ENCODE data around the gene INSC. TPM values are rescaled to one million over a fixed set of nuclear protein-coding genes. Genes with fewer than 3 reads are reported as not detected.

The INSC gene
- total and polyA plus RNA-seq, 4 donors, result 3.0 to 13.9 (median 7.5) TPM

DNA sequence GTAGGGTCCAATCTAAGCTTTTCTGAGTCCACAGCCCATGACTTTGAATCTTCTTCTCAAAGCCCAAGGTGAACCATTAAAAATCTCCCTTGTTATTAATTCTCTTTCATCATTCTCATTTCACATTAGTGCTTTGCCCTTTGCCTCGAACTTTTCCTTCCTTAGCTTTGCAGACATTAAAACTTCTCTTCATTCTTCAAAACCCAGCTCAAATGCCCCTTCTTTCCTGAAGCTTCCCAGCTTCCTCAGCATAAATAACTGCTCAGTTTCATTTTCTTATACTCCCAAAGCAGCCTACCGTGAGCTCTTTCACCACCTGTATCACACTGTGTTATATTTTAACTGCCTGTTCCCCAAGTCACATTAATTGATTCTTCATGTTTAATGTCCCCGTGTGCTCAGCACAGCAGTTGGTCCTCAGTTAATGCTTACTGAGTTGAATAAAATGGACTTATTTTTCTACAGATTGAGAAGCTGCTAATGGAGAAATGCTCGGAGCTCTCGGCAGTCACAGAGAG is 62.0 kb downstream of the INSC start:
- Histone ChIP-seq H3K36me3 (ENCODE audit: control insufficient read depth, insufficient read depth, low read length) (no peaks in the 10 kb centered on the region), H3K27me3 (ENCODE audit: control insufficient read depth, insufficient read depth, low read length) (no peaks in the 10 kb centered on the region), H3K27ac (ENCODE audit: low read depth, low read length) (no peak overlapping the region), H3K4me1 (ENCODE audit: control insufficient read depth, insufficient read depth, low read length) (no peaks in the 10 kb centered on the region), H3K4me3 (ENCODE audit: low read depth, low read length) (no peak overlapping the region), H3K9me3 (ENCODE audit: control insufficient read depth, insufficient read depth, low read length) (no peaks in the 10 kb centered on the region)
- WGBS (ENCODE audit: insufficient coverage), result 57% methylated on average over 4 of the region's 5 CpGs
- DNase-seq (ENCODE audit: low read depth in 4 of 6, low spot score in 6 of 6), result peak in 1 of 6 donors; percentile 14

GRCh38 chr11:15177491-15177890 is 62.8 kb downstream of the INSC start:
- Histone ChIP-seq H3K36me3 (ENCODE audit: control insufficient read depth, insufficient read depth, low read length) (no peaks in the 10 kb centered on the region), H3K27ac (ENCODE audit: low read depth, low read length) (no peak overlapping the region), H3K4me3 (ENCODE audit: low read depth, low read length) (no peak overlapping the region), H3K9me3 (ENCODE audit: control insufficient read depth, insufficient read depth, low read length) (no peaks in the 10 kb centered on the region), H3K4me1 (ENCODE audit: control insufficient read depth, insufficient read depth, low read length) (no peaks in the 10 kb centered on the region), H3K27me3 (ENCODE audit: control insufficient read depth, insufficient read depth, low read length) (no peaks in the 10 kb centered on the region)
- no peak for DNase-seq (ENCODE audit: low read depth in 4 of 6, low spot score in 6 of 6)
- 93% methylated on average over 2 of the region's 2 CpGs for WGBS (ENCODE audit: insufficient coverage)

- 85% methylated on average over 3 of the region's 3 CpGs for WGBS (ENCODE audit: insufficient coverage)
- Histone ChIP-seq H3K27ac (ENCODE audit: low read depth, low read length) (no peak overlapping the region), H3K9me3 (ENCODE audit: control insufficient read depth, insufficient read depth, low read length) (no peaks in the 10 kb centered on the region), H3K4me1 (ENCODE audit: control insufficient read depth, insufficient read depth, low read length) (no peaks in the 10 kb centered on the region), H3K27me3 (ENCODE audit: control insufficient read depth, insufficient read depth, low read length) (no peaks in the 10 kb centered on the region), H3K36me3 (ENCODE audit: control insufficient read depth, insufficient read depth, low read length) (no peaks in the 10 kb centered on the region), H3K4me3 (ENCODE audit: low read depth, low read length) (no peak overlapping the region)
- no peak for DNase-seq (ENCODE audit: low read depth in 4 of 6, low spot score in 6 of 6)
Measured at GRCh38 chr11:15178214-15178613, 63.5 kb downstream of the INSC start.

- no peaks in the 10 kb centered on the region for H3K9me3 ChIP-seq (ENCODE audit: control insufficient read depth, insufficient read depth, low read length)
- no peak for DNase-seq (ENCODE audit: low read depth in 4 of 6, low spot score in 6 of 6)
- no peaks in the 10 kb centered on the region for H3K36me3 ChIP-seq (ENCODE audit: control insufficient read depth, insufficient read depth, low read length)
- no CpG with 5 or more reads among the region's 2 CpGs for WGBS (ENCODE audit: insufficient coverage)
- no peak overlapping the region for H3K4me3 ChIP-seq (ENCODE audit: low read depth, low read length)
- no peaks in the 10 kb centered on the region for H3K4me1 ChIP-seq (ENCODE audit: control insufficient read depth, insufficient read depth, low read length)
- no peak overlapping the region for H3K27ac ChIP-seq (ENCODE audit: low read depth, low read length)
- no peaks in the 10 kb centered on the region for H3K27me3 ChIP-seq (ENCODE audit: control insufficient read depth, insufficient read depth, low read length)
Measured at GRCh38 chr11:15179167-15179566, 64.4 kb downstream of the INSC start.

DNA sequence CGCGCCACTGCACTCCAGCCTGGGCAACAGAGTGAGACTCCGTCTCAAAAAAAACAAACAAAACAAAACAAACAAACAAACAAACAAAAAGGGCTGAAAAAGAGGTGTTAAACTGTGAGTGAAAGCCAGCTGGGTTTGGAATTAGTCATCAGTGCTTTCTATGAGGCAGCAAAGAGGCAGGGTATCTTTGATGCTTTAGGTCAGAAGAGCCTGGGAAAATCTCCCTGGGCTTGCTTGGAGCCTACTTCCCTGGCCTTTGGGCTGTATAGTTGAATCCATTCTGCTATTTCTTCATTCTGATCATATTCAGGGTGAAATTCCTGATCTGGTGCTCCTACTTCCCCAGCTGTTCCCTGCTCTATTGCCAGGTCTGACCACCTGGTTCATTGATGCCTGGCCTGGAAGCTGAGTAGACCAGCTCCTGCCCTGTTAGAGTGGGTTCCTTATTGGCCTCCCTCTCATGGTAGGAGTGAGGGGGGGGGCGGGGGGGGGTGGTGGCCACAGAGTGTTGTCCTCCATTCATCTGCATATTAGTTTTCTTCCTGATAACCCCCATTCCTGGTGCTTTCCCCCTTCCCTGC is 65.6 kb downstream of the INSC start:
- no CpG with 5 or more reads among the region's 4 CpGs for WGBS (ENCODE audit: insufficient coverage)

GRCh38 chr11:15182372-15182771 is 67.6 kb downstream of the INSC start:
- no peaks in the 10 kb centered on the region for H3K36me3 ChIP-seq (ENCODE audit: control insufficient read depth, insufficient read depth, low read length)
- DNase-seq (ENCODE audit: low read depth in 4 of 6, low spot score in 6 of 6), result no peak

More for the DNA sequence above, 65.6 kb downstream of the INSC start:
- no peak overlapping the region for H3K27ac ChIP-seq (ENCODE audit: low read depth, low read length)
- no peaks in the 10 kb centered on the region for H3K27me3 ChIP-seq (ENCODE audit: control insufficient read depth, insufficient read depth, low read length)
- H3K36me3 ChIP-seq (ENCODE audit: control insufficient read depth, insufficient read depth, low read length), result no peaks in the 10 kb centered on the region
- no peaks in the 10 kb centered on the region for H3K9me3 ChIP-seq (ENCODE audit: control insufficient read depth, insufficient read depth, low read length)
- no peaks in the 10 kb centered on the region for H3K4me1 ChIP-seq (ENCODE audit: control insufficient read depth, insufficient read depth, low read length)
- DNase-seq (ENCODE audit: low read depth in 4 of 6, low spot score in 6 of 6), result peak in 1 of 6 donors; percentile 34
- no peak overlapping the region for H3K4me3 ChIP-seq (ENCODE audit: low read depth, low read length)

DNA sequence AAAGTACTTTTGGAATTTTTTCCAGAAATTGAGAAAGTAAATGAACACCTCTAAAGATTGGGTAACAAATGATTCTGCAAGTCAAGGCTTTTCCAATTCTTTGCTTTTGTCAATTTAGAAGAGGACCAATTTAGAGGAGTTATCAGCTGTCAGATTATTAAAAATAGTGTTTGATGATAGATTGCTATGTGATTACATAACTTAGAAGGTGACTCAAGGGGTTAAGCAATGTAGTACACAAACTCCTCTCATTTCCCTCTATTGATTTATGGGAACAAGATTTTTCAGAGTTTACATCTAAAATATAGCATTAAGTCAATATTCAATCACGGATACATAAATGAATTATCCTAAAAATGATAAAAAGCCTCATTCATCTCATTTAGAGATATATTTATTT is 70.3 kb downstream of the INSC start:
- Histone ChIP-seq H3K4me1 (ENCODE audit: control insufficient read depth, insufficient read depth, low read length) (no peaks in the 10 kb centered on the region), H3K9me3 (ENCODE audit: control insufficient read depth, insufficient read depth, low read length) (peaks cover 1% of the 10 kb centered on the region), H3K4me3 (ENCODE audit: low read depth, low read length) (no peak overlapping the region), H3K27ac (ENCODE audit: low read depth, low read length) (no peak overlapping the region), H3K27me3 (ENCODE audit: control insufficient read depth, insufficient read depth, low read length) (no peaks in the 10 kb centered on the region), H3K36me3 (ENCODE audit: control insufficient read depth, insufficient read depth, low read length) (no peaks in the 10 kb centered on the region)
- no CpG with 5 or more reads among the region's 1 CpG for WGBS (ENCODE audit: insufficient coverage)
- DNase-seq (ENCODE audit: low read depth in 4 of 6, low spot score in 6 of 6), result no peak

More at GRCh38 chr11:15182372-15182771, 67.6 kb downstream of the INSC start:
- H3K9me3 ChIP-seq (ENCODE audit: control insufficient read depth, insufficient read depth, low read length), result no peaks in the 10 kb centered on the region
- H3K27ac ChIP-seq (ENCODE audit: low read depth, low read length), result no peak overlapping the region
- WGBS (ENCODE audit: insufficient coverage), result 100% methylated on average over 1 of the region's 1 CpG
- H3K4me1 ChIP-seq (ENCODE audit: control insufficient read depth, insufficient read depth, low read length), result no peaks in the 10 kb centered on the region
- no peak overlapping the region for H3K4me3 ChIP-seq (ENCODE audit: low read depth, low read length)
- no peaks in the 10 kb centered on the region for H3K27me3 ChIP-seq (ENCODE audit: control insufficient read depth, insufficient read depth, low read length)

GRCh38 chr11:15186146-15186545 is 71.4 kb downstream of the INSC start:
- DNase-seq (ENCODE audit: low read depth in 4 of 6, low spot score in 6 of 6), result no peak
- no peaks in the 10 kb centered on the region for H3K4me1 ChIP-seq (ENCODE audit: control insufficient read depth, insufficient read depth, low read length)
- H3K9me3 ChIP-seq (ENCODE audit: control insufficient read depth, insufficient read depth, low read length), result peaks cover 1% of the 10 kb centered on the region
- H3K36me3 ChIP-seq (ENCODE audit: control insufficient read depth, insufficient read depth, low read length), result no peaks in the 10 kb centered on the region
- H3K27ac ChIP-seq (ENCODE audit: low read depth, low read length), result no peak overlapping the region
- no peak overlapping the region for H3K4me3 ChIP-seq (ENCODE audit: low read depth, low read length)
- 33% methylated on average over 1 of the region's 4 CpGs for WGBS (ENCODE audit: insufficient coverage)
- no peaks in the 10 kb centered on the region for H3K27me3 ChIP-seq (ENCODE audit: control insufficient read depth, insufficient read depth, low read length)

DNA sequence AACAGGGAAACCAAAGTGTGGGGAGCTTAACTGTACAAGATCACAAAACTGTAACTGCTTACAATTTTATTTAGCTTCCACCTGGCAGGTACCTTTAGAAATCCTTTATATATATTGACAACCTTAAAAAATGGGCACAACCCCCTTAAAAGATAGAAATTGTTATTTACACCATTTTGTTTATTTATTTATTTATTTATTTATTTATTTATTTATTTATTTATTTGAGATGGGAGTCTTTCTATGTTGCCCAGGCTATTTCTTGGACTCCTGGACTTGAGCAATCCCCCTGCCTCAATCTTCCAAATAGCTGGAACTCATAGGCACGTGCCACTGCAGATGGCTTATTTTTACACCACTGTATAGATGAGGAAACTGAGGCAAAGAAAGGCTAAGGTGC is 74.5 kb downstream of the INSC start:
- H3K27me3 ChIP-seq (ENCODE audit: control insufficient read depth, insufficient read depth, low read length), result no peaks in the 10 kb centered on the region
- no peaks in the 10 kb centered on the region for H3K36me3 ChIP-seq (ENCODE audit: control insufficient read depth, insufficient read depth, low read length)
- no peak overlapping the region for H3K4me3 ChIP-seq (ENCODE audit: low read depth, low read length)
- no peak for DNase-seq (ENCODE audit: low read depth in 4 of 6, low spot score in 6 of 6)
- H3K4me1 ChIP-seq (ENCODE audit: control insufficient read depth, insufficient read depth, low read length), result no peaks in the 10 kb centered on the region
- no CpG with 5 or more reads among the region's 1 CpG for WGBS (ENCODE audit: insufficient coverage)
- peaks cover 1% of the 10 kb centered on the region for H3K9me3 ChIP-seq (ENCODE audit: control insufficient read depth, insufficient read depth, low read length)
- H3K27ac ChIP-seq (ENCODE audit: low read depth, low read length), result no peak overlapping the region

DNA sequence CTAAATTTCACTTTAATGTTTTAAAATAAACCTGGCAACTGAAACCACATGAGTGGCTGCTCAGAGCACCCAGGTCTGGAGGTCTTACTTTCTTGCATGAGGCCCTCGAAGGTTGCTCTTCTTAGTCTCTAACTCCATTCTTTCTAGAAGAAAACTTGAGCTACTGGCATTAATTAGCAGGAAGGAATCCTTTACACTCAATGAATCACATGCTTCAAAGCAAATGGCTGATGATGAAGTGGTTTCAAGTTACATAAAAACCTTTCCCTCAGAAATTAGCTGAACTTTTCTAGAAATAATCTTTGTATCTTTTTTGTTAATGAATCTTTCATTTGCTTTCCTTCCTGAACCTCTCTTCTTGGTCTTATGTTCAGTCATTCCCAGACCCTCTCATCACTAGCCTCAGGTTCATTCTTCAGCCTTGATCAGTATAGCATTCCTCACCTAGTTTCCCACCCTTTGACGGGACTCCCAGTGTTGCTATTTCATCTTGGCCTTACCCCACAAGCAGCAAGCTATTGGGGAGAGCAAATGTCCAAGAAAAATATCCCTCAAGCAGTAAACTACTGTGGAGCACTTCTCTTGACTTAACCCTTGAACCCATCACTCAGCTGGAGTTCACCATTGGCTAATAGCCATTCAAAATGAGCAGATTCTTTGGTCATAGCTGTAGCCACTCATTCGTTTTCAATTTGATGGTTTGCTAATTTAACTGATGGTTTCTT is 75.1 kb downstream of the INSC start:
- no peak for DNase-seq (ENCODE audit: low read depth in 4 of 6, low spot score in 6 of 6)
- H3K36me3 ChIP-seq (ENCODE audit: control insufficient read depth, insufficient read depth, low read length), result no peaks in the 10 kb centered on the region
- no peaks in the 10 kb centered on the region for H3K27me3 ChIP-seq (ENCODE audit: control insufficient read depth, insufficient read depth, low read length)
- no peak overlapping the region for H3K27ac ChIP-seq (ENCODE audit: low read depth, low read length)
- H3K9me3 ChIP-seq (ENCODE audit: control insufficient read depth, insufficient read depth, low read length), result peaks cover 1% of the 10 kb centered on the region
- no peaks in the 10 kb centered on the region for H3K4me1 ChIP-seq (ENCODE audit: control insufficient read depth, insufficient read depth, low read length)
- WGBS (ENCODE audit: insufficient coverage), result 86% methylated on average over 1 of the region's 3 CpGs
- H3K4me3 ChIP-seq (ENCODE audit: low read depth, low read length), result no peak overlapping the region
